Endodermal cell (in vitro differentiated cells): ENCODE data around the gene NDRG3. TPM values are rescaled to one million over a fixed set of nuclear protein-coding genes. Genes with fewer than 3 reads are reported as not detected.
A peak's percentile ranks its signal among the peaks of the same experiment; 100 is the strongest.

ENCODE experiments used
- DNase-seq: peaks from one replicate; pipeline ENCODE4 v3.0.0-alpha.2; 2017
- H3K27ac ChIP-seq: 2 replicates; pipeline ENCODE4 v1.5.1; 2013; ENCODE audit warnings: mild to moderate bottlenecking, low read depth, low read length, moderate library complexity
- H3K27me3 ChIP-seq: 2 replicates; pipeline ENCODE4 v1.6.1; 2013; ENCODE audit warnings: mild to moderate bottlenecking, low read length, moderate library complexity; ENCODE audit not compliant: insufficient read depth, control insufficient read depth, poor library complexity, severe bottlenecking
- H3K36me3 ChIP-seq: 2 replicates; pipeline ENCODE4 v1.7.0; 2013; ENCODE audit warnings: mild to moderate bottlenecking, low read length, moderate library complexity; ENCODE audit not compliant: control insufficient read depth, insufficient read depth
- H3K4me1 ChIP-seq: one replicate; pipeline ENCODE4 v1.7.0; 2013; ENCODE audit warnings: low read length; ENCODE audit not compliant: control insufficient read depth, insufficient read depth
- H3K4me3 ChIP-seq: 2 replicates; pipeline ENCODE4 v1.5.1; 2013; ENCODE audit warnings: mild to moderate bottlenecking, low read length, moderate library complexity
- H3K9ac ChIP-seq: 2 replicates; pipeline ENCODE4 v1.6.1; 2013; ENCODE audit warnings: mild to moderate bottlenecking, low read length, moderate library complexity; ENCODE audit not compliant: poor library complexity, severe bottlenecking; ENCODE audit errors: extremely low read depth
- H3K9me3 ChIP-seq: 2 replicates; pipeline ENCODE4 v1.6.1; 2013; ENCODE audit warnings: mild to moderate bottlenecking, low read length, moderate library complexity; ENCODE audit not compliant: control insufficient read depth
- H3K27ac Mint-ChIP-seq: 2 replicates; pipeline ENCODE4 v1.8.0; 2020; ENCODE audit warnings: mixed read lengths
- H3K27me3 Mint-ChIP-seq: 2 replicates; pipeline ENCODE4 v1.8.0; 2021; ENCODE audit warnings: mild to moderate bottlenecking, mixed read lengths; ENCODE audit not compliant: insufficient read depth
- H3K36me3 Mint-ChIP-seq: 2 replicates; pipeline ENCODE4 v1.8.0; 2020; ENCODE audit warnings: low read depth, mixed read lengths
- H3K4me1 Mint-ChIP-seq: 2 replicates; pipeline ENCODE4 v1.8.0; 2020; ENCODE audit warnings: mixed read lengths
- H3K4me3 Mint-ChIP-seq: 2 replicates; pipeline ENCODE4 v1.8.0; 2020; ENCODE audit warnings: mild to moderate bottlenecking, moderate library complexity, mixed read lengths
- H3K9me3 Mint-ChIP-seq: 2 replicates; pipeline ENCODE4 v1.8.0; 2020; ENCODE audit warnings: mild to moderate bottlenecking, mixed read lengths
- WGBS, 2 experiments: methylation state at CpG; one replicate each; pipeline versions ENCODE4 v1.1.5 to v1.1.7; 2013; ENCODE audit warnings: missing lambda C conversion rate in 2 of 2, mixed read lengths in 1 of 2; ENCODE audit not compliant: insufficient coverage in 1 of 2, insufficient read length in 1 of 2; 5-methylcytosine and 5-hydroxymethylcytosine counted together
- total RNA-seq, 2 donors: library from RNA; stranded (reverse); fragmentation: NEBNext Ultra II Directional in 1 of 2; extraction: Animal tissue kit (Norgen Biotek cat#: 25700) in 1 of 2; gene quantifications; 2 replicates in 1 of 2; 3 replicates in 1 of 2; pipeline ENCODE4 v1.2.1, GENCODE V29; 2021
- TF ChIP-seq, protein P1 (sequence below): fragments of 200-600 bp; sonication (generic); conservative IDR thresholded peaks from 2 replicates; pipeline ENCODE4 v1.5.0; 2021; ENCODE audit warnings: antibody characterized with exemption, mild to moderate bottlenecking

Gene NDRG3
- total RNA-seq, 2 donors from 2014 or later: 24.6 to 26.1 TPM

DNA sequence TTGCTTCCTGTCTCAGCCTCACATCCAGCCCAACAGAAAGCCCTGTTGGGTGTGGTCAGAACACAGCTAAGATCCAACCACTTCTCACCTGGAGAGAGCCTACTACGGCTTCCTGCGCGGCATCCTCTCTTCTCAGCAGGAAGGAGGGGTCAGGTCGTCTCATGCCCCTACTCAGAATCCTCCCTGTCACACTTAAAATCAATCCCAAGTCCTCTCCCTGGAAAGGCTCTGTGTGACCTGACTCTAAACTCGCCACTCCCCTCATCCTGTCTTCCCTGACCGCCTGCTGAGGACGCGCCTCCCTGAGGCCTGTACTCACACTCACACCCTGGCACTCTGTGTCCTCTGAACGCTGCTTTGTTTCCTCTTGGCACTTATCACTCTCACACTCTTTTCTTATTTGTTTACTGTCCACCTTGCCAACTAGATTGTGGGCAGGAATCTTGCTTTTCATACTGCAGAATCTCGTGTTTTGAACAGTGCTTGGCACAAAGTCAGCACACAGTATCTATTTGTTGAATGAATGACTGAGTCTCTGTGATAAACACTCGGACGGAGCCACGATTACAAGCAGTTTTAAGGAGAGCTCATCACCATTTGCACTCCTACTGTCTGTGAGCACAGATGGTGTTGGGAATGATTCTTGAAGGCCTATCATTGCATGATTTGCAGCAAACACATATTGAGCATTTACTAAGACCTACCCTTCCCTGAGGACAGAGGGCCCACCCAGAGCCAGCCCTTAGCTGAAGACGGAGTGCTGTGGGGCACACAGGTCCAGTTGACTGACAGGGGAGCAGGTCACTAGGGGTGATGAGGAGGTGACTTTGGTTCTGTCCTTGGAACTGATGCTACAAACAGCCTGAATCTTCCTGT, 121.6 kb downstream of the NDRG3 start:
- Mint-ChIP-seq H3K27me3 (no peaks in the 10 kb centered on the region), H3K9me3 (no peaks in the 10 kb centered on the region), H3K36me3 (no peaks in the 10 kb centered on the region), H3K4me3 (no peak overlapping the region), H3K27ac (no peak overlapping the region), H3K4me1 (peaks cover 9% of the 10 kb centered on the region)
- TF ChIP-seq, protein P1, sequence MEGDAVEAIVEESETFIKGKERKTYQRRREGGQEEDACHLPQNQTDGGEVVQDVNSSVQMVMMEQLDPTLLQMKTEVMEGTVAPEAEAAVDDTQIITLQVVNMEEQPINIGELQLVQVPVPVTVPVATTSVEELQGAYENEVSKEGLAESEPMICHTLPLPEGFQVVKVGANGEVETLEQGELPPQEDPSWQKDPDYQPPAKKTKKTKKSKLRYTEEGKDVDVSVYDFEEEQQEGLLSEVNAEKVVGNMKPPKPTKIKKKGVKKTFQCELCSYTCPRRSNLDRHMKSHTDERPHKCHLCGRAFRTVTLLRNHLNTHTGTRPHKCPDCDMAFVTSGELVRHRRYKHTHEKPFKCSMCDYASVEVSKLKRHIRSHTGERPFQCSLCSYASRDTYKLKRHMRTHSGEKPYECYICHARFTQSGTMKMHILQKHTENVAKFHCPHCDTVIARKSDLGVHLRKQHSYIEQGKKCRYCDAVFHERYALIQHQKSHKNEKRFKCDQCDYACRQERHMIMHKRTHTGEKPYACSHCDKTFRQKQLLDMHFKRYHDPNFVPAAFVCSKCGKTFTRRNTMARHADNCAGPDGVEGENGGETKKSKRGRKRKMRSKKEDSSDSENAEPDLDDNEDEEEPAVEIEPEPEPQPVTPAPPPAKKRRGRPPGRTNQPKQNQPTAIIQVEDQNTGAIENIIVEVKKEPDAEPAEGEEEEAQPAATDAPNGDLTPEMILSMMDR: peak; percentile 15
- Histone ChIP-seq H3K27me3 (no peaks in the 10 kb centered on the region), H3K4me3 (no peak overlapping the region), H3K9me3 (no peaks in the 10 kb centered on the region), H3K9ac (no peak overlapping the region), H3K36me3 (no peaks in the 10 kb centered on the region), H3K4me1 (no peaks in the 10 kb centered on the region), H3K27ac (no peak overlapping the region)
- DNase-seq: peak; percentile 80
- 70 to 72% methylated on average over 12 to 14 of the region's 14 CpGs for WGBS, 2 experiments

DNA sequence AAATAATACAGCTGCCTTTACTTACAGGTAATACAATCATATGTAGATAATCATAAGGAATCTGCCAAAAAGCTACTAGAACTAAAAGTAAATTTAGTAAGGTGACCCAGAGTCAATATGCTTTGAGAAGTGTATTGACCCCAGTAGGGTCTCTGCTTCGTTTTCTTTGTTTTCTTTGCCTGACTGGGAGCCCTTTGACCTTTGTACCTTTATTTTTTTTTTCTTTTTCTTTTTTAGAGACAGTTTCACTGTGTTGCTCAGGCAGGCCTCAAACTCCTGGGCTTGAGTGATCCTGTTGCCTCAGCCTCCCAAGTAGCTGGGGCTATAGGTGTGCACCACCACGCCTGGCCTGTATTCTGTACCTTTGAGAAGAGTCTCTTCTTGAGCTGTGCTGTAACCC, 122.4 kb downstream of the NDRG3 start:
- Histone ChIP-seq H3K27ac (no peak overlapping the region), H3K4me3 (no peak overlapping the region), H3K9ac (no peak overlapping the region), H3K4me1 (no peaks in the 10 kb centered on the region), H3K9me3 (no peaks in the 10 kb centered on the region), H3K36me3 (no peaks in the 10 kb centered on the region), H3K27me3 (no peaks in the 10 kb centered on the region)
- Mint-ChIP-seq H3K27me3 (no peaks in the 10 kb centered on the region), H3K9me3 (no peaks in the 10 kb centered on the region), H3K4me3 (no peak overlapping the region), H3K36me3 (no peaks in the 10 kb centered on the region), H3K27ac (peak overlapping the region; percentile 19), H3K4me1 (peaks cover 9% of the 10 kb centered on the region)
- 89 to 93% methylated on average over 1 to 2 of the region's 2 CpGs for whole genome bisulfite sequencing, 2 experiments
- TF ChIP-seq, protein P1: no peak
- no peak for DNase-seq

DNA sequence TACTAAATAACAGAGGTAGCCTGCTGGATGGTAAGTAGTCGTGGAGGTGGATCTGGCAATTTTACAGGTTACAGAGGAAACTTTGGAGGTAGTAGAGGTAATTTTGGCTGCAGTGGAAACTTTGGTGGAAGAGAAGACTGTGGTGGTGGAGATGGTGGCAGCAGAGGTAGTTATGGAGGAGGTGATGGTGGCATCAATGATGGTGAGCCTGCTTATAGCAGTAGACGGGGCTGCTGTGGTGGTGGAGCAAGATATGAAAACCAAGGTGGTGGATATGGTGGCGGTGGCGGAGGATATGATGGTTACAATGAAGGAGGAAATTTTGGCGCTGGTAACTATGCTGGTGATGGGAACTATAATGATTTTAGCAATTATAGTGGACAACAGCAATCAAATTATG, 125.0 kb downstream of the NDRG3 start:
- no peaks in the 10 kb centered on the region for H3K27me3 ChIP-seq
- H3K36me3 ChIP-seq: no peaks in the 10 kb centered on the region
- no peak overlapping the region for H3K4me3 ChIP-seq
- Mint-ChIP-seq H3K36me3 (no peaks in the 10 kb centered on the region), H3K27ac (no peak overlapping the region), H3K27me3 (no peaks in the 10 kb centered on the region), H3K4me1 (peaks cover 9% of the 10 kb centered on the region), H3K9me3 (no peaks in the 10 kb centered on the region), H3K4me3 (no peak overlapping the region)
- no peaks in the 10 kb centered on the region for H3K9me3 ChIP-seq
- 97 to 99% methylated on average over 5 of the region's 5 CpGs for WGBS, 2 experiments
- TF ChIP-seq, protein P1: no peak
- H3K4me1 ChIP-seq: no peaks in the 10 kb centered on the region
- H3K27ac ChIP-seq: no peak overlapping the region
- DNase-seq: no peak
- no peak overlapping the region for H3K9ac ChIP-seq
